Coronary artery (tissue), 2 donors: ENCODE data around the gene CASZ1.

ENCODE experiments used
- DNase-seq: peaks from one replicate; pipeline ENCODE4 v3.0.0-alpha.2; 2017; ENCODE audit warnings: low spot score
- H3K27ac ChIP-seq, 2 donors: fragments of 200-600 bp; sonication (generic); one replicate each; pipeline ENCODE4 v1.5.1; 2016 to 2019
- H3K4me3 ChIP-seq: fragments of 200-600 bp; sonication (generic); 2 replicates; pipeline ENCODE4 v1.5.1; 2016; ENCODE audit warnings: mild to moderate bottlenecking, moderate library complexity
- TF ChIP-seq, protein P1 (sequence below): fragments of 200-600 bp; sonication (generic); IDR thresholded peaks from one replicate; pipeline ENCODE4 v1.5.1; 2019; ENCODE audit warnings: antibody characterized with exemption

Gene CASZ1

DNA sequence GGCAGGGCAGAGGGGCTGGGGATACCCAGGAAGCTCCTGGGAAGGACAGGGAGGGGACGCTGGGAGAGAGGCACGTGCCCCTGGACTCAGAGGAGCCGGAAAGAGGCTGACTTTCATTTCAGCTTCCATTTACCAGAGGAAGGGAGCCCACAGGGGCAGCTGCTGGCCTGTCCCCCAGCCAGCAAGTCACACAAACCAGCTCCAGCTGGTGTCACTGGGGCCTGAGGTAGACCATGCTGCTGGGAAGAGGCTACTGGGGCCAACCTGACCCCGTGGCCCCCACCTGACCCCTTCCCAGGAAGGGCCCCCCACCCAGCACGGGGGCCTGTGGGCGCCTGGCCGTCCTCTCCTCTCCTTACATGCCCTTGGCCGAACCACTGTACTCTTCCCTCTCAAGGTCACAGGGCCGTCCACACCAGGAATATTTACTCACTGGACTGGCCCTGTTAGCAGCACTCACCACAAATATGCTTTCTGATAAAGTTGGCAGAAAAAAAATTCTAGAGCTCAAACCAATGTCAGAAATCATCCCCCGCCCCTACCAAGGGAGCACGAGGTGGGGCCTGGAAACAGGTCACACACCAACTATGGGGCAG lies 110.5 kb downstream of the CASZ1 start:
- DNase-seq: no peak
- peak overlapping the region in 1 of 2 donors; percentile 16 for H3K27ac ChIP-seq
- no peak overlapping the region for H3K4me3 ChIP-seq
- TF ChIP-seq, protein P1, sequence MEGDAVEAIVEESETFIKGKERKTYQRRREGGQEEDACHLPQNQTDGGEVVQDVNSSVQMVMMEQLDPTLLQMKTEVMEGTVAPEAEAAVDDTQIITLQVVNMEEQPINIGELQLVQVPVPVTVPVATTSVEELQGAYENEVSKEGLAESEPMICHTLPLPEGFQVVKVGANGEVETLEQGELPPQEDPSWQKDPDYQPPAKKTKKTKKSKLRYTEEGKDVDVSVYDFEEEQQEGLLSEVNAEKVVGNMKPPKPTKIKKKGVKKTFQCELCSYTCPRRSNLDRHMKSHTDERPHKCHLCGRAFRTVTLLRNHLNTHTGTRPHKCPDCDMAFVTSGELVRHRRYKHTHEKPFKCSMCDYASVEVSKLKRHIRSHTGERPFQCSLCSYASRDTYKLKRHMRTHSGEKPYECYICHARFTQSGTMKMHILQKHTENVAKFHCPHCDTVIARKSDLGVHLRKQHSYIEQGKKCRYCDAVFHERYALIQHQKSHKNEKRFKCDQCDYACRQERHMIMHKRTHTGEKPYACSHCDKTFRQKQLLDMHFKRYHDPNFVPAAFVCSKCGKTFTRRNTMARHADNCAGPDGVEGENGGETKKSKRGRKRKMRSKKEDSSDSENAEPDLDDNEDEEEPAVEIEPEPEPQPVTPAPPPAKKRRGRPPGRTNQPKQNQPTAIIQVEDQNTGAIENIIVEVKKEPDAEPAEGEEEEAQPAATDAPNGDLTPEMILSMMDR: no peak

DNA sequence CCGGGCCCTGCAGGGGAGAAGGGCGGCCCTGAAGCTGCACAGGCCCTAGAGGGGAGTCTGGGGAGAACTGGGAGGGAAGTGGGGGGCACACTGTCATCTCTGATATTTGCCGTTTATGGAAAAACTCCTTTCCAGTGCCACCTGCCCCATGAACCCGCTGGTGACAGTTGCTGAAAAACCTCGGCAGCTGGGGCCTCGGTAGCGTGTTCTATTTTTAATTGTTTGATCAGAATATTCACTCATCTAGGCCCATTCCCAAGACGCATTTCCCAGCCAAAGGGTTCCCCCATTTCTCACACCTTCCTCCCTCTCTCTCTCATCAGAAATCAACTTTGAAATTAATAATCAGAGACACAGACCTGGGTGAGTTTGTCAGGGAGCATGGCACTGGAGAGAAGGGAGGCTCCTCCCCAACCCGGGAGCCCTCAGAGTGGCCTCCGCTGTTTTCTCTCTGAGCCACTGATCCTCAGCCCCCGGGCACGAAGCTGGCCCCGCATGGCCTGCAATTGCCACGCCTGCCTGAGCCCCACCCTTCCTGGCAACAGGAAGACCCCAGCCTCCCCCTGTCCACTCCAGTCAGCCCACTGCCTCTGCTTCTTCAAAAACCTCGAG lies 111.1 kb downstream of the CASZ1 start:
- no peak overlapping the region for H3K27ac ChIP-seq
- no peak overlapping the region for H3K4me3 ChIP-seq
- no peak for DNase-seq
- TF ChIP-seq, protein P1: no peak

DNA sequence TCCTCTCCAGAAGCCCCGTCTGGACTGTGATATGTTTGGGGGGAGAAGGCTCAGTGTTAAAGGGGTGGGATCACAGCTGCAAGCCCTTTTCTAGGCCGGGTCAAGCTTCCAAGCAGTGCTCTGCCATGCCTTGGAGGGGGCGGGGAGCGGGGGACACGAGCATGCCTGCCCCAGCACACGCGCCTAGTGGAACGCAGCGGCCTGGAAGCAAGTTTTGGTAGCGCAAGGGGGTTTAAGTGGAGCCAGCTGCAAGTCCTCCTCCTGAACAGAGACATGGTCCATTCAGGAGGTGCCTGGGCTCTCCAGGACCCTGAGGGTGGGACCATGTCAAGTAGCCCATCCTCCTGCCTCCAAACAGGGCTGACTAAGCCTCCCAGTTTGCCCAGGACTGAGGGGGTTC lies 112.2 kb downstream of the CASZ1 start:
- DNase-seq: no peak
- no peak overlapping the region for H3K27ac ChIP-seq
- TF ChIP-seq, protein P1: no peak

DNA sequence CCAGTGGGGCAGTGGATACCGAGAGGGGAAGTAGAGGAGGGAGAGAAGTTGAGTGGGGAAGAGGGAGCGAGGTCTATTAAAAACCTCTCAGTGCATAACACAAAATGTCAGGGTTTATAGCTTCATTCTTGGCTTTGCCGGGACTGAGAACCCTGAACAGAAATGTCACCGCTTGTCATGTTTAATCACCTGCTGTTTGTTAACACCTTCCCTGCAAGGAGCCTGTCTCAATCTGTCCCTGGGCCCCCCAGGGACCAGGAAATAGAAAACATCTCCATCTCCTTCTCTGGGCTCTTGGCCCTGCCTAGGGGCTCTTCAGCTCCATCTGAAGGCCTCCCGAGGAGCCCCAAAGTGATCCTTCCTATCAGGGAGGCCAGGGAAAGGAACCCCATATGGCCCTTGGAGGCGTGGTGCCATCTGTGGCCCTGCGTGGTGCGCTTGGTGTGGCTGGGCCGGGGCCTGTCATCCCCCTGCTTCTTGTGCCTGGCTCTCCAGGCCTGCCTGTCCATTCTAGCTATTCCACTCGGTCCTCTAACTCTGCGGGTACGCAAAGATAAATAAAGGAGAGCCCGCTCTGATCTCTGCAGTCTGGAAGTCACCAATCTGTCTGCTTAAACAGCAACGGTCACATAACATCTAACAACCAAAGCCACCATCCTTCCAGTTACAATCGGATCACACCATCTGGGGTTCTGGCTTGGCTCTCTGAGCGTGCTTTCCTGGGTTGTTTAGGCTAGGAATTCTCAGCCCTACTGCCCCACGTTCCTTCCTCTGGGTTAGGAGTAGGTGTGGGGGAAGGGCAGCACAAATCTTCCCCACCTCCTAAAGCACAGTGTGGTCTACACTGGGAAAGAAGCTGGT lies 113.8 kb downstream of the CASZ1 start:
- Histone ChIP-seq H3K27ac (no peak overlapping the region), H3K4me3 (no peak overlapping the region)

More for the DNA sequence above, 112.2 kb downstream of the CASZ1 start:
- H3K4me3 ChIP-seq: no peak overlapping the region

DNA sequence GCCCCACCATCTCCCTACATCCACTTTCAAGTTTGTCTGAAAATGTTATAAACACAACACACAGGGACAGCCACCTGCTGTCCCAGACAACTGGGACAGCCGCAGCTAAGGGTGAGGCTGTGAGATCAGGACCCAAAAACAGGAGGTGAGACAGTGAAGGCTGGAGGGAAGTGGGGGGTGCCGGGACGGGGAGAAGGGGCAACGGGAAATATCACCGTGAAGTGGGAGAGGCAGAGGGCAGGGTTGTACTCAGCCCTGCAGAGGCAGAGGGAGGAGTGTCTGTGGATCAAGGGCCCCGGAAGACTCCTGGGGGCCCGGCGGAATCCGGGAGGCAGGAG lies 114.4 kb downstream of the CASZ1 start:
- no peak overlapping the region for H3K27ac ChIP-seq
- H3K4me3 ChIP-seq: no peak overlapping the region

More for the DNA sequence above, 113.8 kb downstream of the CASZ1 start:
- DNase-seq: no peak
- TF ChIP-seq, protein P1: no peak

DNA sequence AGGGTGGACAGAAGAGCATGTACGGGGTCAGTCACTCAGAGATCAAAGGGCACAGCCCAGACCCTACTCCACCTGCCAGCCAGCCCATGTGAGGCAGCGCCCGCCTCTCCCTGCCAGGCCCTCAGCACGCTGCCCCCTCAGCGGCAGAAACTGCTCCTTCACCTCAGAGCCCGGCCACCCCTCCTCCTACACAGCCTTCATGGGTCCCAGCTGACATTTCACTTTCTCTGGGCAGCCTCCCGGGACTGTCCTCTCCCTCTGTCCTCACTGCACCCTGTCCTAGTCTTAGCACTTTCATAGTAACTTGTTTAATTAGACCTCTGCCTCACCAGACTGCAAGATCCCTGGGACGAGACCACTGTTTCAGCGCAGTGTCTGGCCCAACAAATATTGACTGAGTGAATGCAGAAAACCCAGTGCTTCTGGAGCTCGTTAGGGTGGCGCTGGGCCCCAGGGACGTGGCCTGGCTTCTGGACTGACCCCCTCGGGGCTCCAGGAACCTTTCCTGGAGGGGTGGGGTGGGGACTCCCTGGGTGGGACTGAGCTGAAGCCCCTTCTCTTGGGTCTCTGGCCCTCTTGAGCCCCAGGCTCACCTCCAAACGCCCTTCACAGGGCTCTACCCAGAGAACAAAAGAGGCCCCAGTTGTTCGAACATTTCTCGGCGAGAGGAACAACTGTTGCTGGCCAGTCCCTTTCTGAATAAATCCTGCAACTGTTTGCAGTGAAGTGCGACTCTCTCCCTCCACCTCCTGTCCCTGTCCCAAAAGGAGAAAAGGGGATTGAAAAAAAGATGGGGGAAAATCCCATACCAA lies 114.9 kb downstream of the CASZ1 start:
- H3K4me3 ChIP-seq: no peak overlapping the region
- no peak overlapping the region for H3K27ac ChIP-seq
- no peak for DNase-seq
- TF ChIP-seq, protein P1: no peak

More for the DNA sequence above, 114.4 kb downstream of the CASZ1 start:
- TF ChIP-seq, protein P1: no peak
- no peak for DNase-seq
